ENCODE measurements around the gene VARS1.

DNA sequence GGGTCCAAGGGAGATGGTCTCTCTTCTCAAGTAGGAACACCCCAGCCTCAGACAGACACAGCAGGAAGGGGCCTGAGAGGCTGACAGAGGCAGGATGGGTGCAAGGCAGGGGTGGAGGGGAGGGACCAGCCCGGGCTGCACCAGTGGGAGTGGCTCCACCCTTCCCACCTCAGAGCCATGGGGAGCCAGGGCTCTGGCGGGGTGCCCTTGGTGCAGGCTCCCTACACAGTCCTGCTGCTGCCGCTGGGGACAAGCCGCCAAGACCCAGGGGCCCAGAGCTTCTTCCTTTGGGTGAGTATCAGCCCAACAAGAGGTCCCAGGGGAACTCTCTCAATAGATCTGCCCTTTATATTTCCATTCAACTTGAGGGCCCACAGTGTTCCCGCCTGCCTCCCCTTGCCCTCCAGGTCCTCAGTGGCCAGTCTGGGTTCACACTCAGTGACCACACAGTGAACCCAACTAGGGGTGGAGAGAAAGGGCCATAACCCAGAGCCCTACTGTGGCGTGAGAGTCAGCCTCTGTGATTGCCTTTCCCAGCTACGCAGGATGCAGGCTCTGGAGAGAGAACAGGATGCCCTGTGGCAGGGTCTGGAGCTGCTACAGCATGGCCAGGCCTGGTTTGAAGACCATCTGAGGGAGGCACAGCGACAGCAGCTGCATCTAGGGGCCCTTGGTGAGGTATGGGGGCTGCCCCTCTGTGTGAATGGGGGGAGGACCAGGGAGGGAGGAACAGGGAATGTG is 32.5 kb downstream of the VARS1 start:
- TF ChIP-seq POLR2A (IDR thresholded peaks at IDR 0.05) (no peak), POLR2AphosphoS5 (IDR thresholded peaks at IDR 0.05) (no peak)
- TF ChIP-seq, protein P1, sequence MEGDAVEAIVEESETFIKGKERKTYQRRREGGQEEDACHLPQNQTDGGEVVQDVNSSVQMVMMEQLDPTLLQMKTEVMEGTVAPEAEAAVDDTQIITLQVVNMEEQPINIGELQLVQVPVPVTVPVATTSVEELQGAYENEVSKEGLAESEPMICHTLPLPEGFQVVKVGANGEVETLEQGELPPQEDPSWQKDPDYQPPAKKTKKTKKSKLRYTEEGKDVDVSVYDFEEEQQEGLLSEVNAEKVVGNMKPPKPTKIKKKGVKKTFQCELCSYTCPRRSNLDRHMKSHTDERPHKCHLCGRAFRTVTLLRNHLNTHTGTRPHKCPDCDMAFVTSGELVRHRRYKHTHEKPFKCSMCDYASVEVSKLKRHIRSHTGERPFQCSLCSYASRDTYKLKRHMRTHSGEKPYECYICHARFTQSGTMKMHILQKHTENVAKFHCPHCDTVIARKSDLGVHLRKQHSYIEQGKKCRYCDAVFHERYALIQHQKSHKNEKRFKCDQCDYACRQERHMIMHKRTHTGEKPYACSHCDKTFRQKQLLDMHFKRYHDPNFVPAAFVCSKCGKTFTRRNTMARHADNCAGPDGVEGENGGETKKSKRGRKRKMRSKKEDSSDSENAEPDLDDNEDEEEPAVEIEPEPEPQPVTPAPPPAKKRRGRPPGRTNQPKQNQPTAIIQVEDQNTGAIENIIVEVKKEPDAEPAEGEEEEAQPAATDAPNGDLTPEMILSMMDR (IDR thresholded peaks at IDR 0.05) = no peak
